IMR-90 (cell line): ENCODE measurements around the gene AAMP. TPM values are rescaled to one million over a fixed set of nuclear protein-coding genes. Genes with fewer than 3 reads are reported as not detected.

Experiments used
- ATAC-seq: fragments of 200-7000 bp; cut with Tn5 transposase; 2 replicates; pipeline ENCODE4 v1.9.1; 2020; ENCODE audit warnings: low read depth, mild to moderate bottlenecking, moderate library complexity
- BruUV-seq: library from RNA; stranded (reverse); fragments of 400-500 nt; replicated peaks from 2 replicates; lab custom pipeline; 2021; lab: Mats Ljungman, UMichigan
- CTCF ChIA-PET: fragments of 300-600 bp; formaldehyde crosslinking; extraction: SDS; loops from one replicate; lab custom pipeline; 2021; ENCODE audit warnings: antibody characterized with exemption; lab: Yijun Ruan, JAX
- POLR2A ChIA-PET: fragments of 300-600 bp; sonication (Branson Sonifier 250); formaldehyde crosslinking; loops from one replicate; lab custom pipeline; 2022; ENCODE audit warnings: antibody characterized with exemption; ENCODE audit not compliant: unreplicated experiment; lab: Charles Lee
- DNase-seq: peaks from one replicate; pipeline ENCODE4 v3.0.0; 2013
- H2AFZ ChIP-seq: replicated peaks from 2 replicates; pipeline ENCODE3; 2013; ENCODE audit warnings: low read length, mild to moderate bottlenecking; ENCODE audit not compliant: poor library complexity
- H2AK5ac ChIP-seq: 2 replicates; pipeline ENCODE4 v1.6.1; 2013; ENCODE audit warnings: low read depth, low read length, inconsistent platforms
- H2AK9ac ChIP-seq: replicated peaks from 2 replicates; pipeline ENCODE3; 2013; ENCODE audit warnings: mild to moderate bottlenecking, low read depth, low read length, moderate library complexity; ENCODE audit not compliant: poor library complexity
- H2BK120ac ChIP-seq: 2 replicates; pipeline ENCODE4 v1.6.1; 2013; ENCODE audit warnings: low read depth, low read length, inconsistent platforms
- H2BK15ac ChIP-seq: 3 replicates; pipeline ENCODE4 v1.6.1; 2013; ENCODE audit warnings: low read depth, low read length, inconsistent platforms
- H2BK20ac ChIP-seq: 2 replicates; pipeline ENCODE4 v1.6.1; 2013; ENCODE audit warnings: low read depth, mild to moderate bottlenecking, inconsistent platforms, low read length, moderate library complexity
- H2BK5ac ChIP-seq: 2 replicates; pipeline ENCODE4 v1.6.1; 2013; ENCODE audit warnings: mild to moderate bottlenecking, low read depth, low read length, inconsistent platforms; ENCODE audit not compliant: poor library complexity, severe bottlenecking
- H3K14ac ChIP-seq: replicated peaks from 2 replicates; pipeline ENCODE4 v1.6.1; 2013; ENCODE audit warnings: low read depth, low read length, inconsistent platforms
- H3K18ac ChIP-seq: 2 replicates; pipeline ENCODE4 v1.6.1; 2013; ENCODE audit warnings: low read depth, low read length, control low read depth
- H3K23ac ChIP-seq: 2 replicates; pipeline ENCODE4 v1.6.1; 2013; ENCODE audit warnings: low read depth, low read length, inconsistent platforms
- H3K27ac ChIP-seq: 2 replicates; pipeline ENCODE4 v1.5.1; 2013; ENCODE audit warnings: mild to moderate bottlenecking, control low read depth, low read length; ENCODE audit not compliant: insufficient read depth
- H3K27me3 ChIP-seq: 2 replicates; pipeline ENCODE4 v1.6.1; 2013; ENCODE audit warnings: low read length; ENCODE audit not compliant: control insufficient read depth, insufficient read depth
- H3K36me3 ChIP-seq: 2 replicates; pipeline ENCODE4 v1.6.1; 2013; ENCODE audit warnings: low read length, mixed read lengths; ENCODE audit not compliant: control insufficient read depth, insufficient read depth
- H3K4ac ChIP-seq: 2 replicates; pipeline ENCODE4 v1.6.1; 2013; ENCODE audit warnings: low read depth, low read length, inconsistent platforms
- H3K4me1 ChIP-seq: 2 replicates; pipeline ENCODE4 v1.6.1; 2013; ENCODE audit warnings: low read length, mixed read lengths; ENCODE audit not compliant: control insufficient read depth, insufficient read depth
- H3K4me2 ChIP-seq: 2 replicates; pipeline ENCODE4 v1.6.1; 2013; ENCODE audit warnings: low read depth, mild to moderate bottlenecking, control low read depth, low read length, moderate library complexity
- H3K4me3 ChIP-seq: 2 replicates; pipeline ENCODE4 v1.5.1; 2013; ENCODE audit warnings: low read depth, mild to moderate bottlenecking, control low read depth, low read length, moderate library complexity; ENCODE audit not compliant: insufficient read depth
- H3K56ac ChIP-seq: 2 replicates; pipeline ENCODE4 v1.6.1; 2013; ENCODE audit warnings: low read length, inconsistent platforms; ENCODE audit not compliant: insufficient read depth; ENCODE audit errors: extremely low read depth
- H3K79me1 ChIP-seq, 2 experiments: 2 replicates each; pipeline ENCODE4 v1.6.1; 2013; ENCODE audit warnings: low read length in 2 of 2, inconsistent platforms in 1 of 2, low read depth in 1 of 2
- H3K9ac ChIP-seq: 2 replicates; pipeline ENCODE4 v1.6.1; 2013; ENCODE audit warnings: low read depth, low read length, control low read depth
- H3K9me1 ChIP-seq: 2 replicates; pipeline ENCODE4 v1.6.1; 2013; ENCODE audit warnings: low read length, inconsistent platforms; ENCODE audit not compliant: insufficient read depth
- H3K9me3 ChIP-seq: 2 replicates; pipeline ENCODE4 v1.6.1; 2013; ENCODE audit warnings: low read length; ENCODE audit not compliant: control insufficient read depth, insufficient read depth
- H4K20me1 ChIP-seq: 2 replicates; pipeline ENCODE4 v1.6.1; 2013; ENCODE audit warnings: low read length, inconsistent platforms; ENCODE audit not compliant: insufficient read depth
- H4K5ac ChIP-seq: 2 replicates; pipeline ENCODE4 v1.6.1; 2013; ENCODE audit warnings: mild to moderate bottlenecking, low read depth, low read length, control low read depth
- H4K8ac ChIP-seq, 2 experiments: 2 replicates each; pipeline ENCODE4 v1.6.1; 2013; ENCODE audit warnings: low read depth in 2 of 2, low read length in 2 of 2, control low read depth in 1 of 2, inconsistent platforms in 1 of 2
- H4K91ac ChIP-seq: 2 replicates; pipeline ENCODE4 v1.6.1; 2013; ENCODE audit warnings: low read depth, low read length, inconsistent platforms; ENCODE audit not compliant: insufficient read depth
- BHLHE40 ChIP-seq: fragments of 150-350 bp; IDR thresholded peaks from 2 replicates; pipeline ENCODE4 v1.6.1; 2016; ENCODE audit warnings: mild to moderate bottlenecking, low read depth, low read length
- CEBPB ChIP-seq: IDR thresholded peaks from 2 replicates; pipeline ENCODE4 v1.6.1; 2012; ENCODE audit warnings: low read depth, low read length, improper control_type of control experiment
- CHD1 ChIP-seq: IDR thresholded peaks from 2 replicates; pipeline ENCODE4 v1.6.1; 2012; ENCODE audit warnings: low read depth, low read length, improper control_type of control experiment
- FOS ChIP-seq: fragments of 150-350 bp; IDR thresholded peaks from 2 replicates; pipeline ENCODE4 v1.6.1; 2016; ENCODE audit warnings: low read depth, low read length
- MAFK ChIP-seq: IDR thresholded peaks from 2 replicates; pipeline ENCODE4 v1.6.1; 2012; ENCODE audit warnings: low read depth, low read length, improper control_type of control experiment
- MAZ ChIP-seq: IDR thresholded peaks from 2 replicates; pipeline ENCODE4 v1.6.1; 2012; ENCODE audit warnings: low read depth, mild to moderate bottlenecking, low read length, improper control_type of control experiment, moderate library complexity, borderline replicate concordance
- MXI1 ChIP-seq: IDR thresholded peaks from 2 replicates; pipeline ENCODE4 v1.6.1; 2012; ENCODE audit warnings: low read depth, mild to moderate bottlenecking, low read length, moderate library complexity, borderline replicate concordance
- NFE2L2 ChIP-seq: fragments of 150-350 bp; IDR thresholded peaks from 2 replicates; pipeline ENCODE4 v1.6.1; 2016; ENCODE audit warnings: low read depth, mild to moderate bottlenecking, low read length
- POLR2A ChIP-seq: IDR thresholded peaks from 2 replicates; pipeline ENCODE4 v1.6.1; 2012; ENCODE audit warnings: mild to moderate bottlenecking, low read depth, low read length
- RAD21 ChIP-seq: IDR thresholded peaks from 2 replicates; pipeline ENCODE4 v1.6.1; 2012; ENCODE audit warnings: low read length, improper control_type of control experiment
- RCOR1 ChIP-seq: IDR thresholded peaks from 2 replicates; pipeline ENCODE4 v1.6.1; 2012; ENCODE audit warnings: mild to moderate bottlenecking, low read length, improper control_type of control experiment; ENCODE audit not compliant: insufficient replicate concordance
- RFX5 ChIP-seq: IDR thresholded peaks from 2 replicates; pipeline ENCODE4 v1.8.0; 2012; ENCODE audit warnings: low read depth, mild to moderate bottlenecking, low read length, moderate library complexity
- SMC3 ChIP-seq: fragments of 150-350 bp; IDR thresholded peaks from 2 replicates; pipeline ENCODE4 v1.6.1; 2016; ENCODE audit warnings: low read depth, mild to moderate bottlenecking, antibody characterized with exemption, low read length, moderate library complexity
- WGBS, 2 experiments: methylation state at CpG; one replicate each; pipeline versions ENCODE4 v1.1.5 to v1.1.7; 2013; ENCODE audit warnings: missing lambda C conversion rate in 2 of 2; ENCODE audit not compliant: insufficient read length in 1 of 2; ENCODE audit errors: extremely low coverage in 2 of 2; 5-methylcytosine and 5-hydroxymethylcytosine counted together
- dilution Hi-C: fragments of 300-500 bp; cut with HindIII; formaldehyde crosslinking; loops from one replicate; pipeline ENCODE4 v1.14.3; 2018; ENCODE audit warnings: low sequenced_read_pairs; ENCODE audit not compliant: unreplicated experiment
- in situ Hi-C: fragments of 300-500 bp; cut with MboI; formaldehyde crosslinking; loops from 3 replicates; pipeline ENCODE4 v1.14.3; 2019; ENCODE audit warnings: low sequenced_read_pairs, inconsistent platforms, mixed read lengths
- intact Hi-C: fragments of 100-400 bp; cut with micrococcal nuclease; formaldehyde crosslinking; loops from 2 replicates; pipeline ENCODE4 v1.10.0; 2022
- polyA plus RNA-seq, 3 experiments: library from polyadenylated mRNA; depleted of rRNA; stranded (reverse); fragments of >200 nt; gene quantifications; 2 replicates each; pipeline ENCODE4 v1.2.3, GENCODE V29; 2012; ENCODE audit warnings: low replicate concordance in 1 of 3
- total RNA-seq: library from RNA; depleted of rRNA; stranded (reverse); fragments of >200 nt; gene quantifications from 2 replicates; pipeline ENCODE4 v1.2.3, GENCODE V29; 2012
- TF ChIP-seq, protein P1 (sequence below): conservative IDR thresholded peaks from 2 replicates; pipeline ENCODE4 v1.5.1; 2012; ENCODE audit warnings: mild to moderate bottlenecking, low read depth, low read length, improper control_type of control experiment
- TF ChIP-seq, protein P2 (sequence below): fragments of 150-350 bp; IDR thresholded peaks from 2 replicates; pipeline ENCODE4 v1.6.1; 2017; ENCODE audit warnings: mild to moderate bottlenecking, antibody characterized with exemption, low read length, low read depth
- TF ChIP-seq, protein P3 (sequence below): fragments of 150-350 bp; IDR thresholded peaks from 2 replicates; pipeline ENCODE4 v1.6.1; 2016; ENCODE audit warnings: low read depth, mild to moderate bottlenecking, low read length, moderate library complexity, borderline replicate concordance

The AAMP gene
- total and polyA plus RNA-seq, 2 of the 4 experiments (the other 2 are of a cell fraction), result 104 to 112 TPM

DNA sequence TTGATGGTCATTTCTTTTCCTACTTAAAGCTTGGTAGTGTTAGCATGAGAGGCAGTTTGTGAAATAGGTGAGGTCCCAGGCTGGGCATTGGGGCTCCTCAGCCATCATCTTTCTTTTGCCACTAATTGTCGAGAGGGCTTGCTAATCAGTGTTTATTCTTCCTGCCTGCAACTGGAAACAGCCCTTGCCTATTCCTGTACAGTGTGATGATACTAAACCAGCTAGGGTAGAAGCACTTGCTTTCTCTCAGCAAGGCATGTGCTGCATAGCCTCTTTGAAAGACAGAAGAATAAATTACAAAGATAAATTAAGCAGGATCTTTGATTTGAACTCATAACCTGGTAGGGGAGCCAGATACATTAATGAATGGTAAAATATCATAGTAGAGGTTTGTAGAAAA lies 25.7 kb downstream of the AAMP start:
- no peaks in the 10 kb centered on the region for H3K4me1 ChIP-seq
- no peak overlapping the region for H3K27ac ChIP-seq
- no peak overlapping the region for H4K8ac ChIP-seq
- CTCF ChIA-PET, result no interaction called here
- H3K27me3 ChIP-seq, result no peaks in the 10 kb centered on the region
- 0 out of 2 replicates have a peak, but pooled peaks cover 5% of the 10 kb centered on the region for H3K9me1 ChIP-seq
- H3K23ac ChIP-seq, result no peak overlapping the region
- H2BK20ac ChIP-seq, result no peak overlapping the region
- no peak overlapping the region for H3K4ac ChIP-seq
- H3K4me2 ChIP-seq, result no peak overlapping the region
- no peak overlapping the region for H2AK5ac ChIP-seq
- H2BK120ac ChIP-seq, result no peak overlapping the region
- no peak overlapping the region for H3K9ac ChIP-seq
- DNase-seq (no peak), ATAC-seq (no peak)
- H4K20me1 ChIP-seq, result peaks cover 27% of the 10 kb centered on the region
- H4K5ac ChIP-seq, result no peak overlapping the region
- H2BK5ac ChIP-seq, result no peak overlapping the region
- H2AK9ac ChIP-seq, result no peak overlapping the region
- no peak overlapping the region for H2BK15ac ChIP-seq
- no CpG with 5 or more reads among the region's 1 CpG for WGBS, 2 experiments
- H3K79me1 ChIP-seq, result peaks cover 36 to 66% of the 10 kb centered on the region in 2 experiments
- no TSS peak for BruUV-seq
- TF ChIP-seq, protein P1, sequence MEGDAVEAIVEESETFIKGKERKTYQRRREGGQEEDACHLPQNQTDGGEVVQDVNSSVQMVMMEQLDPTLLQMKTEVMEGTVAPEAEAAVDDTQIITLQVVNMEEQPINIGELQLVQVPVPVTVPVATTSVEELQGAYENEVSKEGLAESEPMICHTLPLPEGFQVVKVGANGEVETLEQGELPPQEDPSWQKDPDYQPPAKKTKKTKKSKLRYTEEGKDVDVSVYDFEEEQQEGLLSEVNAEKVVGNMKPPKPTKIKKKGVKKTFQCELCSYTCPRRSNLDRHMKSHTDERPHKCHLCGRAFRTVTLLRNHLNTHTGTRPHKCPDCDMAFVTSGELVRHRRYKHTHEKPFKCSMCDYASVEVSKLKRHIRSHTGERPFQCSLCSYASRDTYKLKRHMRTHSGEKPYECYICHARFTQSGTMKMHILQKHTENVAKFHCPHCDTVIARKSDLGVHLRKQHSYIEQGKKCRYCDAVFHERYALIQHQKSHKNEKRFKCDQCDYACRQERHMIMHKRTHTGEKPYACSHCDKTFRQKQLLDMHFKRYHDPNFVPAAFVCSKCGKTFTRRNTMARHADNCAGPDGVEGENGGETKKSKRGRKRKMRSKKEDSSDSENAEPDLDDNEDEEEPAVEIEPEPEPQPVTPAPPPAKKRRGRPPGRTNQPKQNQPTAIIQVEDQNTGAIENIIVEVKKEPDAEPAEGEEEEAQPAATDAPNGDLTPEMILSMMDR, result no peak
- no peak for TF ChIP-seq RAD21
- no peak for TF ChIP-seq MAFK
- TF ChIP-seq CEBPB, result no peak
- no peak for TF ChIP-seq POLR2A
- TF ChIP-seq, protein P2, sequence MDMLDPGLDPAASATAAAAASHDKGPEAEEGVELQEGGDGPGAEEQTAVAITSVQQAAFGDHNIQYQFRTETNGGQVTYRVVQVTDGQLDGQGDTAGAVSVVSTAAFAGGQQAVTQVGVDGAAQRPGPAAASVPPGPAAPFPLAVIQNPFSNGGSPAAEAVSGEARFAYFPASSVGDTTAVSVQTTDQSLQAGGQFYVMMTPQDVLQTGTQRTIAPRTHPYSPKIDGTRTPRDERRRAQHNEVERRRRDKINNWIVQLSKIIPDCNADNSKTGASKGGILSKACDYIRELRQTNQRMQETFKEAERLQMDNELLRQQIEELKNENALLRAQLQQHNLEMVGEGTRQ, result no peak
- TF ChIP-seq MAZ, result no peak
- TF ChIP-seq MXI1, result no peak
- no peak for TF ChIP-seq RCOR1
- no peak for TF ChIP-seq RFX5
- TF ChIP-seq BHLHE40, result no peak
- no peak for TF ChIP-seq NFE2L2
- TF ChIP-seq, protein P3, sequence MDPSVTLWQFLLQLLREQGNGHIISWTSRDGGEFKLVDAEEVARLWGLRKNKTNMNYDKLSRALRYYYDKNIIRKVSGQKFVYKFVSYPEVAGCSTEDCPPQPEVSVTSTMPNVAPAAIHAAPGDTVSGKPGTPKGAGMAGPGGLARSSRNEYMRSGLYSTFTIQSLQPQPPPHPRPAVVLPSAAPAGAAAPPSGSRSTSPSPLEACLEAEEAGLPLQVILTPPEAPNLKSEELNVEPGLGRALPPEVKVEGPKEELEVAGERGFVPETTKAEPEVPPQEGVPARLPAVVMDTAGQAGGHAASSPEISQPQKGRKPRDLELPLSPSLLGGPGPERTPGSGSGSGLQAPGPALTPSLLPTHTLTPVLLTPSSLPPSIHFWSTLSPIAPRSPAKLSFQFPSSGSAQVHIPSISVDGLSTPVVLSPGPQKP, result no peak
- no peak for TF ChIP-seq SMC3
- no peak for TF ChIP-seq CHD1
- no peak for TF ChIP-seq FOS
- no peak overlapping the region for H3K14ac ChIP-seq
- no peak overlapping the region for H3K56ac ChIP-seq
- no peak overlapping the region for H2AFZ ChIP-seq
- H3K18ac ChIP-seq, result no peak overlapping the region
- in situ Hi-C loops, result no loop called here
- no peak overlapping the region for H4K91ac ChIP-seq
- dilution Hi-C loops, result no loop called here
- intact Hi-C loops, result no loop called here
- POLR2A ChIA-PET, result interaction anchor here (0.6 kb wide), 1 partner anchor 26 kb away, joined by 3 read pairs; the partner anchor contains the start of genes AAMP and PNKD
- peaks cover 66% of the 10 kb centered on the region for H3K36me3 ChIP-seq
- no peak overlapping the region for H3K4me3 ChIP-seq
- H3K9me3 ChIP-seq, result no peaks in the 10 kb centered on the region
